Stimulated activated CD4-positive, alpha-beta T cell treated with anti-CD3 and anti-CD28 coated beads, Interleukin-1b, Interleukin-23, amount 100 ng/mL, for 48 hours (primary cell): Measurements from ENCODE around the gene BTBD17.

Experiments
- DNase-seq: peaks from one replicate; pipeline ENCODE4 v3.0.0-alpha.2; 2020

The BTBD17 gene

GRCh38 chr17:74387365-74388218 is 25.9 kb upstream of the BTBD17 start:
- DNase-seq: no peak

DNA sequence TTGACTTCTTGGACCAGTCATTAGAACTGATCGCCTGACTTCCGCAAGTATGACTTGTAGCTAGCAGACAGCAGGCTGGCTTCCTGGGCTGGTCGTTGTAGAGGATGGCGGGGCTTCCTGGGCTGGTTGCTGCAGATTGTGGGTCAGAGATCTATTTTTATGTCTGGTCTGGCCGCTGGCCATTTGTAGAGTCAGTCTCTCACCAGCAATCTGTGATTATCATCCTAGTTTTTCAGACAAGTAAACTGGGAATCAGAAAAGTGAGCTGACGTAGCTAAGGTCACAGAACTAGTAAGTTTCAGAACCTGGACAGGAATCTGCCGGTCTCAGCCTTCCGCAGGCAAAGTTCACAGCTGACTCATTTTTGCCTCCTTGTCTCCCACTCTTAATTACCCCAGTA is 24.7 kb upstream of the BTBD17 start:
- no peak for DNase-seq

GRCh38 chr17:74385201-74385600 is 23.5 kb upstream of the BTBD17 start:
- DNase-seq: no peak

GRCh38 chr17:74383141-74383540 is 21.5 kb upstream of the BTBD17 start:
- no peak for DNase-seq

- DNase-seq: no peak
These were observed 19.5 kb upstream of the BTBD17 start for GRCh38 chr17:74380959-74381808.

- DNase-seq: no peak
These were observed 18.7 kb upstream of the BTBD17 start for GRCh38 chr17:74380086-74380958.

DNA sequence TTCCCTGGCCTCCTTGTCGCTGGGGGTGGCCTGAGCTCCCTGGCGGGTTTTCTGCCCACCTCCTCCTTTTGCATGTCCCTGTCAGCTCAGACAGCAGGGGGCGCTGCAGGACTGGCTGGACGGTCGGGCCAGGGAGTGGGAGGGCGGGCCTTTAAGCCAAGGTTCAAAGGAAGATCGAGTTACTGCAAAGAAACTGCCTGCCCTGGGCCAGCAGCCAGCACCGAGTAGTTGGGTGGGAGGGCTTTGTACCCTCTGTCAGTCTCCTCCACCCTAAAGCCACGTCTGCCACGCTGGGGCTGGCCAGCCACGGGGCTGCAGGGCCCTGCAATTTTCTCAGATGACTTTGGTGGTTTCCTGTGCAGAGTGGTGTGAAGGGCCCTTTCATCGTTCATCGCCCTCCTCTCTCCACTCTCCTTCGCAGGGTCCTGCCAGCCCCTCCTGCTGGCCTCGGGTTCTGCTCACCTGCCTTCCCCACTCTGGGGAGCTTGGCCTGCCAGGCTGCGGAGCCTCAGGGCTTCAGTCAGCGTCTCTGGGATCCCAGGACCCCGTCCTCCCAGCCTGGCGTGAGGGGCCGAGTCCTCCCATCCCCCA is 17.9 kb upstream of the BTBD17 start:
- peak; percentile 91 for DNase-seq

DNA sequence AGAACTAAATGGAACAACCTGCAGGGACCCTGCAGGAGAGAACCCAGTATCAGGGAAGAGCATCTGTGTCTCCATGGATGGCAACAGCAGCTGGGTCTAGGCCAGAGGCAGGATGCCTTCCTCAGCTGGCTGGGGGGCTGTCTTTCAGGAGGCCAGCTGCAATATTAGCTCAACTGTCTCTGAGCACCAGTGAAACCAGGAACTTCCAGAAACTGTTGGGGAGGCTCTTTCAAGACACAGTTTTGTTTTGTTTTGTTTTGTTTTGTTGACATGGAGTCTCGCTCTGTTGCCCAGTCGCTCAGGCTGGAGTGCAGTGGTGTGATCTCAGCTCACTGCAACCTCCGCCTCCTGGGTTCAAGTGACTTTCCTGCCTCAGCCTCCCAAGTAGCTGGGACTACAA is 13.2 kb upstream of the BTBD17 start:
- DNase-seq: no peak

DNA sequence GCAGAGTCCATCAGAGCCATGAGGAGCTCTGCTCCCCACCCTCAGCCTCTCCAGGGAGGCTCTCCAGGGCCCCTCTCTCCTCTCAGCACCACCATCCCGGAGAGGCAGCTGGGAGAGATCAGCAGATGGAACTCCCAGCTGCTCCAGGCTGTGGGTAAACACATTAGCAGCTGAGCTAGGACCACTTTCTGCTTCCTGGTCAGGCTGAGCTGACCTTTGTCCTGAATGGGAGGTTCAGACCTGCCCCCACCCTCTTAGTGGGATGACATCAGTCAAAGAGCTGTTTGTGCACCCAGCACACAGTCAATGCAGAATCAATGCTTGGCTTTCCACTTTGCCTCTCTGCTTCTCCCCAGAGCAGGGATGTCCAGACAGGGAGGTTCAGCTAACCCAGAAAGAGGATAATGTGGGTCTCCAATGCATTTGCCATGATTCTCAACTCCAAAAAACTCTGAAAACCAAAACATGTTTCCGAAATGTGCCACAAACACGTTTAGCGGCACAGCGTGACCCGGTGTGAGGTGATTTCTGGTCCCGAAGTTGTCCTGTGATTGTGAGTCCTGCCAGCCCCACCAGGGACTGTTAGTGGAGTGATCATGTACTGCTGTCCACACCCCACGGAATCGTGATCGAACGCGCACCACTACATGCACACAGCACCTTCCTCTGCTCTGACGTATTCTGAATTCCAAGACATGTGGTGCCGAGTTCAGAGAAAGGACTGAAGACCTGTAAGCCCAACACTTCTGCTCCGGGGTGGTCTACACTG is 12.4 kb upstream of the BTBD17 start:
- no peak for DNase-seq

DNA sequence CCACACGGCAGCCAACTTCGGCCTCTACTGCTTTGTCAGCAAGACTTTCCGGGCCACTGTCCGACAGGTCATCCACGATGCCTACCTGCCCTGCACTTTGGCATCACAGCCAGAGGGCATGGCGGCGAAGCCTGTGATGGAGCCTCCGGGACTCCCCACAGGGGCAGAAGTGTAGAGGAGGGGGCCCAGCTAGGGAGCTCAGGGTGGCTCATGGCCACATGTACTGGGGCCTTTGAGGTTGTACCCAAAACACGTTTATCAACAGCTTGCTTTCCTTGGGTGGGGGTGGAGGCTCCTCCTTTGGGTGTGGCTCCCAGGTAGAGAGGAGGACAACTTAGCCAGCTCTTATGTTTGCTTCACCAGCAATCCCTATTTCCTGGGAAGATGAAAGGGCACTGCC is 10.8 kb upstream of the BTBD17 start:
- DNase-seq: no peak

- no peak for DNase-seq
These were observed 10.0 kb upstream of the BTBD17 start for GRCh38 chr17:74371653-74372147.

DNA sequence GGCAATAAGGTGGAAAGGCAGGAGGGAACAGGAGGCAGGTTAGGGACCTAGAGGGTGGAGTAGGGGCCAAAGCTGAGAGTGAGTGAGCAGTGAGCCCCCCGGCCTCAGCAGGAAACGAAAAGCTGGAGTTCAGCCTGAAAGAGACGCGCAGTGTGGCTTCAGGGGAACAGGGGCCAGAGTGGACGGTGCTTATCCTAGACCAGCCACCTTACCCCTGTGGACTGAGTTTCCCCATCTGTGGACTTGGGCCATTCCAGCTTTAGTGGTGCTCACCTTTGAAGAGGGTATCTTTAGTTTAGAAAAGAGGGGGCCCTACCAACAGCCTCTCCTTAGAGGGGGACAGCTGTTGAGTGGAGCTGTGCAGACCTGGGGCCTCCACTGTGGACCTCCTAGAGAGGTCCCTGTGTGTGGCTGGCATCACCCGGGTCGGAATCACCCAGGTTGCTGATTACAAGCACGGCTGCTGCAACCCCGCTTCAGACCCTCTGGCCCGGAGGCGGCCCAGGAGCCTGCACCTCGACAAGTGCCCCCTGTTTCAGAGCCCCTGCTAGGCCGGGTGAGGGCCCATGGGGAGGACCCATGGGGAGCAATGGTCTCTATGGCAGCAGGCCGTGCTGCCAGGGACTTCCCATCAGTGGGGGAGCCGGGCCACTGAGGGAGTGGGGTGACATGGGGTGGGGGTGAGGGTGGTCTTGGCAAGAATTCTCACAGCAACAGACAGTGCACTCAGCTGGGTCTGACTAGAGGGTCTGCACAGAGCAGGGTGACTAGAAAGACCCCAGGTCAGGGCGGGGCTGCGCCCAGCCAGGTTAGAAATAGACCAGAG is 8.2 kb upstream of the BTBD17 start:
- DNase-seq: no peak

GRCh38 chr17:74369221-74369620 is 7.6 kb upstream of the BTBD17 start:
- peak; percentile 59 for DNase-seq

DNA sequence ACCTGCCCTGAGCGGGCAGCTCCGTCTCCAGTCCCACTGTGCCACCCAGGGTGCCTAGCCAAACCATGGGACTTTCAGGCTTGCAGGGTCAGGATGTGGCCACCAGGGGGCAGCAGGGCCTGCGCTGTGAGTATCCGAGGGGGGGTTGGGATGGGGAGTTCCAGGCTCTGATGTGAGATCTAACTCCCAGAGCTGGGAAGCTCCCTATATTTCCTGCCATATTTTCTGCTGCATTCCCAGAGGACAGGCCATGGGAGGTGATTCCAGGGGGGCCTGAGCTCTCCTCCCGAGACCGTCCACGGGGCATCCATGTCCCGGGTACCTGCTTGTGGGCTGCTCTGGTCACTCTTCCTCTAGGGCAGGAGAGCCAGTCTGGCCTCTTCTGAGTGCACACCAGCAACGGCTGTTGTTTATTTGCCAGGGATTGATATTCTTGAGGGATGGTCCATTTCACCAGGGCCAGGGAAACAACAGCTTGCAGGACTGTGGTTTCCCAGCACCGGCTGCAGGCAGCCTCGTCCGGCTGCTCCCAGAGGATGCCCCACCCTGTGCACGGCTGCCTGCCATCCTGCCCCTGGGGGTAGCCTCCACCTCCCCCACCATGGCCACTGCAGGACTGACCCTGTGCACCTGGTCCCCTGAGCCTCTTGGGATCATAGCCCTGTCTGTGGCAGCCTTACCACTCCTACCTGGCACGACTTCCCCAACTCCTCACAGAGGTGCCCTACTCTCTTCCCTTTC is 6.8 kb upstream of the BTBD17 start:
- DNase-seq: peak; percentile 65

GRCh38 chr17:74367206-74367605 is 5.5 kb upstream of the BTBD17 start, which contains the start of gene GPR142:
Gene GPR142, plus strand, starts transcription at chr17:74367506. Its CDS starts 2,035 bp downstream, at chr17:74369541.
- no peak for DNase-seq

- no peak for DNase-seq
These were observed 1.3 kb upstream of the BTBD17 start for GRCh38 chr17:74362810-74363498.

- DNase-seq: no peak
These were observed 369 bp upstream of the BTBD17 start for GRCh38 chr17:74362069-74362405.

DNA sequence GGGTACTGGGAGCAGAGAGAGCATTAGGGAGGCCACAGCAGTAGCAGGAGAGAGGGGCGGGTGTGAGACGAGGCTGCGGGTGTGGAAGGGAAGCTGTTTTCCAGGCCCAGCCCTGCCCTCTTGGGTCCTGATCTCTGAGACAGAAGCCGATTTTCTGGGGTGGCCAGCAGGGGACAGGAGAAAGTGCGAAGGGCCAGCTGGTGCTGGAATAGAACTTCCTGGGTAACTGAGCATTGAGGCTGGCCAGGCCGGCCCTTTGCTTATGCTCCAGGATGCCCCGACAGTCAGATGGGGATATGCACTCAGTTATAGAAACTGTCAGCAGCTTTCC is 804 bp downstream of the BTBD17 start:
- DNase-seq: no peak

GRCh38 chr17:74359916-74360315 is 1.8 kb downstream of the BTBD17 start:
- no peak for DNase-seq

DNA sequence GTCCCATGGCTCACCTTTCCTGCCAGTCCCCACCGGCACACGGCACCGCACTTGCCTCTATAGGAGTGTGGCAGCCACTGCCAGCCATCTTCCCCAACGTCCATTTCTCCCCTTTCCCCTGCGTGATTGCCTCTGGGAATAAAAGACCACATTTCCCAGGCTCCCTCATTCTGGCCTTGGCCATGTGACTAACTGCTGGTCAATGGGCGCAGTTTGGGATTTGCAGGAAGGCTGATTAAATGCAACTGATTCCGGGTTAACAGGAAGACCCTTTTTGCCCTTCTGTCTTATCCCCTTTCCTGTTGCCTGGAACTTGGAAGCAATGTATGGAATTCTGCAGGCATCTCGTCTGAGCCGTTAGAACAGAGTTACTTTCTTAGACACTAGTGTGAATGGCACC is 3.0 kb downstream of the BTBD17 start:
- DNase-seq: no peak
